Stimulated activated CD4-positive, alpha-beta T cell treated with anti-CD3 and anti-CD28 coated beads, Interleukin-15, amount 100 ng/mL, for 24 hours (primary cell): ENCODE results near the gene PRKACA.

Source experiments
- DNase-seq: peaks from one replicate; pipeline ENCODE4 v3.0.0-alpha.2; 2020

PRKACA gene

GRCh38 chr19:14116525-14116917, 1.0 kb downstream of the PRKACA start:
- DNase-seq: no peak

DNA sequence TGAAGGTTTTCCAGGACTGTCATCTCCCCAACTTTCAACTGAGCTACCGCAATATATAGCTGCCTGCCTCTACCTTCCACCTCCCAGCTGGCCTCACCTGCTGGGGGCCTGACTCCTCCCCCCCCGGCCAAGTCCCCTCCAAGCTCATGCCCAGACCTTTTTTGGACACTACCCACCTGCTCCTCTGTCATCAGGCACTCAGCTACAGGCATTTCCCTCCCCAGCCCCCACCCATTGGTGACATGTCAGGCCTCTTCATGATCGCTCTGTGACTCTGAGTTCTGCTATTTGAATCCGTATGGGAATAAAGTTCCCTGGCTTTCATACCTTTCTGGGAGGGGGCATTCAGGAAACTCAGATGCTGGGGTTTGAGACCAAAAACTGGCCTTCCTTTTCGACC, 1.8 kb downstream of the PRKACA start:
- DNase-seq: no peak

DNA sequence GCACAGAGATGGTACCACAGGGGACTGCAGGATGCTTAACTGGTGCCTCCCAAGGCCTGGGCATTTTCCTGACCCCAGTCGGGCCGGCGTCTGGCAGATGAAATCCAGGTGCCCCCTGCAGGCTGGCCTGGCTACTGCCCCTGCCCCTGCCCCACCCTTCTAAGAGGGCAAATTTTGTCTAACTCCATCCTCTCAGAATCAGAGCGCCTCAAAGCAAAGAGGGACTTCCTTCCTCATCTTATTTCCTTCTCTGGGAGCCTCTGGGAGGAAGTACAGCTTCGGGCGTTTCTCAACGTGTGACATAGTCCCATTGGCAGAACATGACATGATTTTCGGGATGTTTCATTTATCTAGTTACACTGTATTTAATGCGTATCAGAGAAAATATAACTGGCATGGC, 2.7 kb downstream of the PRKACA start:
- DNase-seq: peak; percentile 66

GRCh38 chr19:14114439-14114838, 3.1 kb downstream of the PRKACA start:
- no peak for DNase-seq

GRCh38 chr19:14113762-14114414, 3.7 kb downstream of the PRKACA start:
- DNase-seq: peak; percentile 65

DNA sequence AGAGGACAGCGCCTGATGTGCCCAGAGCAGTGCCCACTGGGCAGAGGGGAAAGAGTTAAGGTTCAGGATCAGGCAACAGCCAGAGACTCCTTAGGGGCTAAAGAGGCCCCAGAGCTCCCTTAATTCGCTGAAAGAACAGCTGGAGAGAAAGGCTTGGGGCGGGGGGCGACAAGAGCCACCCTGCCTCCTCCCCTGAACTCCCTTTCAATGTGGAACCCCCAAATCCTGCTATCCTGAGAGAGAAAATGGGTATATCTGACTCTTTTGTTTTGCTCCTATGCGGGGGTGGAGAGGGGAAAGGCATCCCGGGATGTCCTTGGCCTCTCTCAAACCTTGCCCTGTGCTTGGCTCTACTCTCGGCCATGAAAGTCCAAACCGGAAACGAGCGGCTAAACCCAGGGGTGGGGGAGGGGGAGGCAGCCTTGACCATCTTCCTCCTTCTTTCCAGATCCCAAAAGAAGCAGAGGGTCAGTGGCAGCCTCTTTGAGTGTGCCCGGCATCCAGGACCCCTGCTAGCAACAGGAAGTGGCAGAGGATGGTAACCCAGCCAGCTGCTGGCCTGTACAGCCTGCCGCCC, 4.7 kb downstream of the PRKACA start:
- no peak for DNase-seq

DNA sequence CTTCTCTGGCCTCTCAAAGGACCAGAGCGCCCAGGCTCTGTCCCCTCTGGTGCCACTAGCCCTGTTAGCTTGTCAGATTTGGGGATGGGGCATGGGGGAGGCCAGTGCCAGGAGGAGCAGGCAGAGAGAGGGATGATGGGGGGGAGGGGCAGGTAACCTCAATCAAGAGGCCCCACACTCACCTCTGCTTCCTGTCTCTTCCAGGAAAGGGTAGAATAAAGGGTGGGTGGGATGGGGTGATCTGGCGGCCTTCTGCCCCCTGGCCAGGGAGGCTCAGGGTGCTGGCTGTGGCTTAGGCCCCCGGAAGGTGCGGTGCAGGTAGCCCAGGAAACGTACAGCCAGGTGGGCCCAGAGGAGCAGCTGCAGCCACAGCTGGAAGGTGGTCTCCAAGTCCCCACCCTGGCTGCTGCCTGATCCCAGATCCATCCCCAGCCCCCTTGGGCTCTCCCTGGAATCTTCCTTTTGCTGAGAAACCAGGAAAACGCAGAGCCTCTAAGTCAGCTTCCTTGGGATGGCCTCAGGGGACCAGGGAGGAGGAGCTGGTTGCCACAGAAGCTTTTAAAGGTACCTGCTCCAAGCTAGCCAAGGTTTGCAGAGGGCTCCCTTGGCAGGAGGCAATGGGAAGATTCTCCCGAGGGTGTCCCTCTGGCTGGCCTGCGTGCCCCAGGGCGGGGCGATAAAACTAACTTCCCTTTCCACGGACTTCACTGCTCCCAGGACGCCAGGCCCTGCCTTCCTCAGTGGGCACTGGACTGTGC, 5.3 kb downstream of the PRKACA start:
- DNase-seq: no peak

DNA sequence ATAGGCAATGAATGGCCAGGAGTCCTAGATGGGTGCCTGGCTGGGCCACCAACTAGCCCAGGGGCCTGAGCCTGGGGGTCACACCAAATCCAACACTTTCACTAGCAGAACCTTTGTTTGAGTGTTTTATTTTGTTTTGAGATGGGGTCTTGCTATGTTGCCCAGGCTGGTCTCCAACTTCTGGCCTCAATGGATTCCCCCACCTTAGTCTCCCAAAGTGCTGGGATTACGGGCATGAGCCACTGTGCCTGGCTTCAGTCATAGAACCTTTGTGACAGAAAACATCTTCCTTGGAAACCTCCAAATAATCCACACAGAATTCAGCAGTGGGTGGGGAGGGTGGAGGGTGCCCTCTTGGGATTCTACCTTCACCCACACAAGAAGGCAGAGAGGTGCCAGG, 6.1 kb downstream of the PRKACA start:
- no peak for DNase-seq

GRCh38 chr19:14110650-14111049, 6.9 kb downstream of the PRKACA start:
- no peak for DNase-seq

GRCh38 chr19:14107581-14108461, 9.7 kb downstream of the PRKACA start:
- no peak for DNase-seq

DNA sequence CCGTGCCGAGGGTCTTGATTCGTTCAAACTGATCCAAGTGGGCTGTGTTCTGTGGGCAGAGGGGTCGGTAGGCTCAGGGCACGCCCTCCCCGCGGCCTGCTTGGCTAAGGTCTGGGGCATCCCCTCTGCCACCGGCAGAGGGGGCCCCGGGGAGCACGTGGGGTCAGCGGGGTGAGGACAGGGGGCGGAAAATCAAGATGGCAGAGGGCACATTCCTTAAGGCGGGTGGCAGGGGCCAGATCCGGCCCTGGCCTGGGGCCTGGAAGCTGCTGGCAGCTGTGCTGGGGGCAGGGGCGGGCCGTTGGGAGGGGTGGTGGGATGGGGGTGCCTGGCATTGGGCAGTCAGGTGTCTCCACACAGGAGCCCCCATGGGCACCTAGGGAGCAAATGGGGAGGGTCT, 10.7 kb downstream of the PRKACA start:
- no peak for DNase-seq

GRCh38 chr19:14105680-14106079, 11.9 kb downstream of the PRKACA start:
- DNase-seq: no peak

- DNase-seq: no peak
These were observed 14.3 kb downstream of the PRKACA start for GRCh38 chr19:14103310-14103709.

DNA sequence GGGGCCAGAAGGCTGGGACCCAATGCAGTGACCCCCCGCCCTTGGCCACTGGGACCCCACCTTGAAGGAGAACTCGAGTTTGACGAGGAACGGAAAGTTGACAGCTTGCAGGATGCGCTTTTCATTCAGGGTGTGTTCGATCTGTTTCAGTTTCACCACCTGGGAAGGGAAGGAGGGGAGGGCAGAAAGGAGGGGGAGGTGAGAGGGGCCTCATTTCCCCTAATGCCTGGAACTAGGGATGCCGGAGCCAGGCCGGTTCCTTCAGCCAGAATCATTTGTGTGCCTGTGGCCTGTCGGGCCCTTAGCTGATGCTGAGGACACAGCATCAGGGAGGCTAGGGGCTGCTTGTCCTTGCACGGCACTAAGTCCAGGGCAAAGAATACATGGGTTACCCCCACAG, 14.8 kb downstream of the PRKACA start:
- no peak for DNase-seq

GRCh38 chr19:14102102-14102696, 15.4 kb downstream of the PRKACA start:
- no peak for DNase-seq

DNA sequence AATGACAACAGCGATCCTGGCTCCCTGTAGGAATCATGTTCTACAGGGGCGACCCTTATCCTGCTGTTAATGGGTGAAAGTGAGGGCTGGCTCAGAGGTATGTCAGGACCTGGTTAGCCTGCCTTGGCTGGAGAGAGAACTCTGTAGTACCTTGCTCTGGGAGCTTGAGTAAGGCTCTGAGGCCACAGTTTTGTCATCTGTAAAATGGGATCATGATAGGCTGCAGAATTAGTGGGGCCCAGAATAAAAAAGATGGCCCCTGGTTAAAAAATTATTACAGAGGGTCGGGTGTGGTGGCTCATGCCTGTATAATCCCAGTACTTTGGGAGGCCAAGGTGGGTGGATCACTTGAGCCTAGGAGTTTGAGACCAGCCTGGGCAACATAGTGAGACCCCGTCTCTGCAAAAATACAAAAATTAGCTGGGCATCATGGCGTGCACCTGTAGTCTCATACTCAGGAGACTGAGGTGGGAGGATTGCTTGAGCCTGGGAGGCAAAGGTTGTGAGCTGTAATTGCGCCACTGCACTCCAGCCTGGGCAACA, 16.5 kb downstream of the PRKACA start:
- no peak for DNase-seq

DNA sequence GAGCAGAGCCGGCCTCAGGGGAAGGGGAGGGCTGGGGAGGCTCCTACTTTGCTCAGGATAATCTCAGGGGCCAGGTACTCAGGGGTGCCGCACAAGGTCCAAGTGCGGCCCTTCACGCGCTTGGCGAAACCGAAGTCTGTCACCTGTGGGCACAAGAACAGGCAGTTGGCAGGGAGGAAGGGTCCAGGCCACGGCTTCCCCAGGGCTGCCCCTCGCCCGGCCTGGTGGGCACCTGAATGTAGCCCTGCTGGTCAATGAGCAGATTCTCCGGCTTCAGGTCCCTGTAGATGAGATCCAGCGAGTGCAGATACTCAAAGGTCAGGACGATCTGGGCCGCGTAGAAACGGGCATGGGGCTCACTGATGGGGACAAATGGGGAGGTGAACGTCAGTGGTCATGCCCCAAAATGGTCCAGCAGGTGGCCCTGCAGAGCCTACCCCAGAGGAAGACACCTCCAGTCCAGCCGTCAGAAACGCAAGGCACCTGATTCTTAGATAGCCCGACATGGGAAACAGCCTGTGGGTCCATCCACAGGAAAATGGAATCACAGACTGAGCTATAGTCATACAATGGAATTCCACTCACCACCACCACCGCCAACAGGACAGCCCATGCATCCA, 19.9 kb downstream of the PRKACA start:
- DNase-seq: no peak

- no peak for DNase-seq
These were observed 21.1 kb downstream of the PRKACA start for GRCh38 chr19:14096272-14096992.

GRCh38 chr19:14094854-14095253, 22.7 kb downstream of the PRKACA start:
- no peak for DNase-seq

DNA sequence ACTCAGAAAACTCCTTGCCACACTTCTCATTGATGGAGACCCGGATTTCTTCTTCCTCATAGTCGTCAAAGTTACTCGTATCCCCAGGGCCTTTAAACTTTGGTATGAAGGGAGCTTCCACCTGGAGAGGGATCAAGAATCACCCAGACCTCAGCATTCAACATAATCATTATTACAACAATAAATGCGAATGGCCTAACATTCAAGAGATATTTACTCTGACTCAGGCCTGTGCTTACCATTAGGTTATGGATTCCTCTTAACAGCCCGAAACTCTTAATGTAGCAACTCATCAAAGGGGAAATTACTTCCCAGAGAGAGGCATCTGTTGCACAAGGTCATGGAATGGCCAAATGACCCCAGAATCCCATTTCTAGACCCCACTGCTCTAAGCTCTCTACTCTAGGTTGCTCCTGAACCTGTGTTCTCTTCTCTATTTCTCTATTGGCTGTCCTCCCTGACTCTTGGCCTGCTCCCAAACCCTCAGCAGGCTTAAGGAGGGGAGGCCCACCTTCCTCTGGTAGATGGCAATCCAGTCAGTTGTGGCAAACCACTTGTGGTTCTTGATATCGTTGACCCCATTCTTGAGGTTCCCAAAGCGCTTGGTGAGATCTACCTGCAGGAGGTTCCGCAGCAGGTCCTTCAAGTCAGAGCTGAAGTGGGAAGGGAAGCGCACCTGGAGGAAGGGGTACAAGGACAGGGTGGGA, 24.3 kb downstream of the PRKACA start:
- no peak for DNase-seq
